Kasumi-1 (cell line): ENCODE results near the gene STXBP1.

Experiments
- DNase-seq, 2 experiments: peaks; one replicate each; lab custom pipeline; 2025; lab: John Stamatoyannopoulos, UW

Gene STXBP1

DNA sequence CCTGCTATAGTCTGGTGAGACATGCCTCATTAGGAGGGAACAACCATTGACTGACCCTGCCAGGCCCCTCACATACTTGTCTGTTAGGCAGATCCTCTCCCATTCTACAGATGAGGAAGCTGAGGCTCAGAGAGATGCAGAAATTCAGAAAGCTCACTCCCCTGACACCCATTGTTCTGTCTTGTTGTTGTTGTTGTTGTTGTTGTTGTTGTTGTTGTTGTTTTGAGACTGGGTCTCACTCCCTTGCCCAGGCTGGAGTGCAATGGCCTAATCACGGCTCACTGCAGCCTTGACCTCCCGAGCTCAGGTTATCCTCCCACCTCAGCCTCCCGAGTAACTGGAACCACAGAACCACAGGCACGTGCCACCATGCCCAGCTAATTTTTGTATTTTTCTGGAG, 81.6 kb downstream of the STXBP1 start:
- no peak for DNase-seq

DNA sequence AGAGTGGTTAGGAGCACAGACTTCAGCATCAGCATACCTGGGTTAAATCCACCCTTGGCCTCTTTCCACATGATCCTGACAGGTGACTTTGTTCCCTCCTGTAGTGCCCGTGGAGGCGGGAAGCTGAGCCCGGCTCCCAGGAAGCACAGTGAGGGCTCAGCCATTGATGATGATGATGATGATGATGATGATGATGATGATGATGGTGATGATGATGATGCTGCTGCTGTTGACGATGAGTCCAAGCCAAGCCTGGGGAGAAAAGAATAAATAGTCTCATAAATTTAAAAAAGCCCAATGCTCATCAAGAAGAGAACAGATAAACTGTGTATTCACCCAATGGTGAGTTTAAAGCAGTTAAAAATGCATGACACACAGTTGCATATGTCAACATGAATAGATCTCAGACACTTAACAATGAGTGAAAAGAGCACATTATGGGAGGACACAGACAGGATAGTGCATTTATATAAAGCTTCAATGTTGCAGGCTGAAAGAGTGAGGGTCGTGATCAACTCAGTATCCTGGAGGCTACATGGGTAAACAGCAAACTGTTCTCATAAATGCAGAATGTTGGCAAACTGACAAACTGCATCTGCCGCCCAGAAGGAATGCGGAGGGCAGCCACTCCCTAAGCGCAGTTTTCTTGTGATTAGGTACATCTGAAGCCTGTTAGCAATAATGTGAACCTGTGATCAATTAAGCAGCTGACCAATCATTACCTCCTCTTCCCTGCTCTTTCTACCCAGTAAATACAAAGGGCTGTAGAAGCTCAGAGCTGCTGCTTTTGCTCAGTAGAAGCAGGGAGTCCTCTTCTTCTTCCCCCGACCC, 83.0 kb downstream of the STXBP1 start:
- DNase-seq = no peak

DNA sequence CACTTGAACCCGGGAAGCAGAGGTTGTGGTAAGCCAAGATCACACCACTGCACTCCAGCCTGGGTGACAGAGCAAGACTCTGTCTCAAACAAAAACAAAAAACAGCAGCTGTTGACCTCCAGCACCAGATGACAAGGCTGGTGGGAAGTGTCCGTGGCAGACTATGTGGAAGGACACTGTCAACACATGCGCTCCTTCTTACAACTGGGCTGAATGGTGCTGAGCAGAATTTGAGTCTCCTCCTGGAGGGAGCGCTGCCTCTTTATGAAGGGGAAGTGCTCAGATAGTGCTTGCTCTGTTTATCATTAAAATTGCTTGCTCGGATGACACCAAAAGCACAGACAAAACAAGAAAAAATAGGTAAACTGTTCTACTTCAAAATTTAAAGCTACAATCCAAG, 85.5 kb downstream of the STXBP1 start:
- no peak for DNase-seq

DNA sequence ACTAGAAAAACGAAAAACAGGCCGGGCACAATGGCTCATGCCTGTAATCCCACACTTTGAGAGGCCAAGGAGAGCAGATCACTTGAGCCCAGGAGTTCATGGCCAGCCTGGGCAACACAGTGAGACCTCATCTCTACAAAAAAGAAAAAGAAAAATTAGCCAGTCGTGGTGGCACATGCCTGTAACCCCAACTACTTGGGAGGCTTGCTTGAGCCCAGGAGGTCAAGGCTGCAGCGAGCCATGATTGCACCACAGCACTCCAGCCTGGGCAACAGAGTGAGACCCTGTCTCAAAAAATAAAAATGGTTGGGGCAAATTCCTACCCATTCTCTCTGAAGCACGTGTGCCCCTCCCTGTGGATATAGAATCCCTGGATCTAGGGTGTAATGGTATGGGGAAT, 86.3 kb downstream of the STXBP1 start:
- DNase-seq = no peak

DNA sequence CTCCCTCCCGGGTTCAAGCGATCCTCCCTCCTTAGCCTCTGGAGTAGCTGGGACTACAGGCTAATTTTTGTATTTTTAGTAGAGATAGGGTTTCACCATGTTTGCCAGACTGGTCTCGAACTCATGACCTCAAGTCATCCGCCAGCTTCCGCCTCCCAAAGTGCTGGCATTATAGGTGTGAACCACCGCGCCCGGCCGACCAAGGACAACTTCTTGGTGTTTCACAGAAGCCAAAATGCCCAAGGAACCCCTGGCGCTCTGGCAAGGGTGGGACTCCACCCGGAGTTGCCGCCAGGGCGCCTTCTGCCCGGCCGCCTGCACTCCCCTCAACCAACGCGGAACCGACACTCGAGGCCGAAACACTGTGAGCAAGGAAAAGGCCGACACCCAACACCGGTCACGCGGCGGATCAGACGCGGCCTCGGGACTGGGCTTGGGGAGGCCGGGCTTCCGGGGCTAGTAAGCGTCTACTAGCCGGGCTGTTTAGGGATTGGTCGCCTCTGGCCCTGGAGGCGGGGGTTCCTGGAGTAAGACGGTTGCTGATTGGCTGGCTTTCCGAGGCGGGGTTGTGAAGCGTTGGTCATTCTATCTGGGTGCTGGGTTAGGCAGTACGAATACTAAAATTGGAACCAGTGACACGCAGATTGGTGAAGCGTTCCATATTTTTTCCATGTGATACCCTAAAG, 87.1 kb downstream of the STXBP1 start:
- no peak for DNase-seq

DNA sequence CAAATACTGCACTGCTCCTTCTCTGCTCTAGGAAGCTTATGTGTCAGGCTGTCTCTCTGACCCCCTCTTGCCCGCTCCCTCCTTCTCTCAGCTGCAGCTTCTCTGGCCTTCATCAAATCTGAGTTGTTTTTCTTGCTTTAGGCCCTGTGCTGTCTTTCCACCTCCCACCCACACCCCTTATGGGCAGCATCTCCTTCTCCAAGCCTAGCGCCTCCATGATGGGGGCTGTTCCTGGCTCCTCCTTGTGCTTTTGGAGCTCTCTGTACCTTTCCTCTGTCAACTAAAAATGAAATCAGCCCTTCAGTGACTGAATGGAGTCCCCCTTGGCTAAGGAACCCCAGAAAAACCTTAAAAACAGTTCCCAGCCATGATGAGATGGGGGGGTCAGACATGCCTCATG, 88.1 kb downstream of the STXBP1 start:
- no peak for DNase-seq

DNA sequence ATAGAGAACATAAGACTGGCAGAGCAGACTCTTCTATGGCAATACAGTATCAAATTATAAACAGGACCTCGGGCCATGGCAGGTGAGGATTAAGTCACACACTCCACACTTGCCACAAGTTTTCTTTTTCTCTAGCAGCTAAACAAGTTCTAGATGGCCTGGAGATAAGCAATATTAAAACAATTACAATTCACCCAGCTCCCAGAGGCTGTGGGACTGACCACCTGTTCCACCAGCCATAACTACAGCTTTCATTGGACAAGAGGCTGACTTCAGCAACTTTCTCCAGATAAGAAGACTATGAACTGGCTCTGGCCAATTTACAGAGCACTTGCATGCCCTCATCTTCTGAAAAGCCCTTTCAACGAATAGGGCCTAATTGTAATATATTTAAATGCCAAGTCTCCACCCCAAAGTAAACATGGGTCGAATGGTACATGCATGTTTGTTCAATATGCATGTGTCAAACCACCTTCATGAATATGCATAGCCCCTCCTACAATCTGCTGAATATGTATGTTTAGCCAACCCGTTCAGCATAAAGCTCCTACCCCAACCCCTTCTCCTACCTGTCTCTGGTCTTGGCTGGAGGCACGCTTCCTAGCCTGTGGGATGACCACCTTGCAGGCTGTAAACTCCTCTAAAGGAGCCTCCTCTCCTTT, 88.6 kb downstream of the STXBP1 start:
- DNase-seq = no peak

DNA sequence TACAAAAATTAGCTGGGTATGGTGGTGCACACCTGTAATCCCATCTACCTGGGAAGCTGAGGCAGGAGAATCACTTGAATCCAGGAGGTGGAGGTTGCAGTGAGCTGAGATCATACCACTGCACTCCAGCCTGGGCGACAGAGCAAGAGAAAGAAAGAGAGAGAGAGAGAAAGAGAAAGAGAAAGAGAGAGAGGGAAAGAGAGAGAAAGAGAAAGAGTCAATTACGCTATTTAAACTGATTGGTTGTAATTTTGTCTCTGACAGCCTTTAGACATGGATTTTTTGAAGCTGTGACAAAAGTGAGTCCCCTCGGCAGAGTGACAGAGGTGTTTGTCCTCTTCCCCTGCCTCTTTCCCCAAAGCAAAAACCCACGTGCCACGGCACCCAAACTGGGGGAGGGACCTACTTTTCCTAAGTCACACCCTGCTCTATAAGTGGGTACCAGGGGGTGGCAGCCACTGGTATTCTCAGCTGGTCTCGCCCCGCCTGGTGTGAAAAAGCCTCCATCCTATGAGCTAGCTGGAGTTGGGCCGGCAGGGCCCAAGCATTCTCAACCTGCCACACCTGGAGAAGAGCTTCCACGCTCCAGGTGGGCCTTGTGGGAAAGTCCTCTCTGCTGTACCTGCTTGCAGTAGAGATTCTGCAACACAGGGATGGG, 91.3 kb downstream of the STXBP1 start:
- DNase-seq = no peak

DNA sequence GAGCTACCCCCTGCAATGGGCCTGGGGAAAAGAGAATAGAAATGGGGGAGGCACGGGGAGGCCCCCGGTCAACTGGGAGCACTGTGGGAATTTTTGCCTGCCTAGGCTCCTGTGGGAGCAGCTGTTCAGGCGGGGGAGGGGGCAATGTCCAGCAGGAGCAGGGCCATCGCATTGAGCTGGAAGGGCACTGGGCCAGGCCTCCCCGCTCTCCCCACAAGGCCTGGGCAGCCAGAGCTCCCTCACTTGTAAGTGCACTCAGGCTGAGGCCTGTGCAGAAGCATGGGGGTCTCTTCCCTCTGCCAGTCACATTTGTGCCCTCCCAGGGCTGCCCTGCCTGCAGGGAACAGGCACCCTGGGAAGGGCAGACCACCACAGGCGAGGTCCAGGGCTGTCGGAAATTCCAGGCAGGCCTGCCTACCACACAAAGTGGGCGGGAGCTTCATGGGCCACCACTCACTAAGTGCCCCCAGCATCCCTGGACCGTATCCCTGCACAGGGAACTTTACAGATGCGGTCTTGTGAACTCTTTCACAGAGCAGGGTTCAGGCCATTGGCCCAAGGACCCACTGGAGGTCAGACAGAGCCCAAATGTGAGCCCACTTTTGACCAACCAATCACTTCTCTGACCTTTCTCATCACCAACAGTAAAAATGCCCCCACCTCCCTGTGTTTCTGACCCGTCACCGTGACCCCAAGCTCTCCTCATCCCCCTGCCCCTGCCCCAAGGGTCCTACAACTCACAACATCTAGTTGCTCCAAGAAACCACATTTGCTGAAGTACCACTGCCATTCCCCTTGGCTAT, 93.7 kb downstream of the STXBP1 start:
- DNase-seq = no peak

DNA sequence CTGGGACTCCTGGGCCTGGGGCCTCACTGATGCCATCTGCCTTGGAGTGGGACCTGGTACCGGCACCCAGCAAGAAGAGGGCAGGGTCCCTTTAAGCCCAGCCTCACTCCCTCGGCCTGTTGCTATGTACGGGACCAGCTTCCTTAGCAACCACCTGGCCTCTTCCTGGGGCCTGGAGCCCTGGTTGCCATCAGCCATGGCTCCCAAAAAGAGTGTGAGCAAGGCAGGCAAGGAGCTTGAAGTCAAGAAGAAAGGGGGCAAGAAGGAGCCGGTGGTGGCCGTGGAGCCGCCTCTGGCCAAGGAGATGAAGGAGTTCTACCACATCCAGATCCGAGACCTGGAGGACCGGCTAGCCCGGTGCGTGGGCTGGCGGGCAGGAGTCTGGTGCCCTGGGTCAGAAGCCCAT, 94.8 kb downstream of the STXBP1 start, which contains the start of gene CFAP157:
TSS of gene CFAP157 (plus strand) at position 153 of the 406 bp plus-strand sequence. CDS start at position 197, 44 bp downstream.
- DNase-seq = peak in 1 of 2 experiments; percentile 4

DNA sequence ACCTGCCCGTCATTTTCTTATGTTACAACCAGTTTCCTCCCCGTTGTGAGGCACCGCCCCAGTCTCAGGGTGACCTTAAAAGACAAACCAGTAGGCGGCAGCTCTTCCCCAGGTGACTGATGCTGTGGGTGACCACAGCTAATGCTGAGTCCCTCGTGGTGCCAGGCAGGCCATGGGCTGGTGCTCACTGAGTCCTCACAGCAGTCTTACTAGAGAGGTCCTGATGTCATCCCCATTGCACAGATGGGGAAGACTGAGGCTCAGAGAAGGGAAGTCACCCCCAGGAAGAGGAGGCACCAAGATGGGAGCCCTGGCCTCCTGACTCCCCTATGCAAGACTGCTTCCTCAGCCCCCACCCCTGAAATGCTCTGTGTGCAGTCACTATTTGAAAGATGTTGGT, 95.7 kb downstream of the STXBP1 start:
- no peak for DNase-seq

DNA sequence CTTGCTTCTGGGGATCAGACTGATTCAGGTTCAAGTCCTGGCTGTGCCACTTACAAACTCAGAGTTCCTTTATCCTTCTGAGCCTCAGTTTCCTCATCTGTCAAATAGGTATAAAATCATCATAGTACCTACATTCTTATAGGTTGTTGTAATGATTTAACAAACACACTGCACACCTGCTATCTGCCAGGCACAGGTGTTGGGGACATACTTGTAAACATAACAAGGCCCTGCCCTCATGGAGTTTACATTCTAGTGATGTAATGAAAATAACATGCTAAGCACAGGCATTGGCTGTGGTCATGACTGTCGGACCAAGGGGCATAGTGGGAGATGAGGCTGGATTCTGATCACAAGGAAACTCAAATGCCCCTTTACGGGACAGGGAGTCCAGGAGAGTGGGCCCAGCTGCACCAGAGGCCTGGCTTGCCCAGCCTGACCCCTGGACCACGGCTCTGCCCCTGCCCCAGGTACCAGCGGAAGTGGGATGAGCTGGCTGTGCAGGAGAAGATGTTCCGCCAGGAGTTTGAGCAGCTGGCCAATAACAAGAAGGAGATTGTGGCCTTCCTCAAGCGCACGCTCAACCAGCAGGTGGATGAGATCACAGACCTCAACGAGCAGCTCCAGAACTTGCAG, 97.0 kb downstream of the STXBP1 start:
- DNase-seq = no peak

DNA sequence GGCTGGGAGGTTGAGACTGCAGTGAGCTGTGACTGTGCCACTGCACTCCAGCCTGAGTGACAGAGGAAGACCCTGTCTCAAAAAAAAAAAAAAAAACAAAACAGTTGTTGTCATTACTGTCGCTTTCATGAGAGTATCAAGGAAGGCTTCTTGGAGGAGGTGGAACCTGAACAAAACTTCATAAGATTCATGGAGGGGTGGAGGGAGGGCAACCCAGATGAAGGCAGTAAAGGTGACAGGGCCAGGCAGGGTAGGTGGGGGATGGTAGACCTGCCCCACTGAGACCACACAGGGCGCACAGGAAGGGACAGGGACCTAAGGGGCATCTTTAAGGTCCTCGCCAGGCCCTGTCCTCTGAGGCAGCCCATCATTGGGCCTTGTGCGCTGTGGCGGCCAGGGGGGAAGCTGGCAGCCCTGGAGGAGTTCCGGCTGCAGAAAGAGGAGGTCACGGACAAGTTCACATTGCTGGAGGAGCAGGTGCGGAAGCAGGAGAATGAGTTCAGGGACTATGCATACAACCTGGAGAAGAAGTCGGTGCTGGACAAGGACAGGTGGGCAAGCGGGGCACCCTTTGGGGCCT, 98.2 kb downstream of the STXBP1 start:
- DNase-seq = no peak

DNA sequence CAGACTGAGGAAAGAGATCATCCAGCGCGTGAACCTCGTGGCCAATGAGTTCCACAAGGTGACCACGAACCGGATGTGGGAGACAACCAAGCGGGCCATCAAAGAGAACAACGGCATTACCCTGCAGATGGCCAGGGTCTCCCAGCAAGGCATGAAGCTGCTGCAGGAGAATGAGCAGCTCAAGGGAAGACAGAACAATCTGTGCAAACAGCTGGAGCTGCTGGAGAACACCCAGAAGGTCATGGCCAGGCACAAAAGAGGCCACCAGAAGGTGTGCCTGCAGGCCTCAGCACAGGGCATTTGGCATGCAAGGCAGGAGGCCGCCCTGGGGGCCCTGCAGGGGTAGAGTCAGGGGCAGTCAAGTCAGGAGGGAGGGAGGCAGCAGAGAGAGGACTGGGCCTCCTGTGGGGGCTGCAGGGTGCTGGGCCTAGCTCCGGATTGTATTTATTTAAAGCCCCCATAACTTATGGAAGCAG, 99.2 kb downstream of the STXBP1 start:
- no peak for DNase-seq

DNA sequence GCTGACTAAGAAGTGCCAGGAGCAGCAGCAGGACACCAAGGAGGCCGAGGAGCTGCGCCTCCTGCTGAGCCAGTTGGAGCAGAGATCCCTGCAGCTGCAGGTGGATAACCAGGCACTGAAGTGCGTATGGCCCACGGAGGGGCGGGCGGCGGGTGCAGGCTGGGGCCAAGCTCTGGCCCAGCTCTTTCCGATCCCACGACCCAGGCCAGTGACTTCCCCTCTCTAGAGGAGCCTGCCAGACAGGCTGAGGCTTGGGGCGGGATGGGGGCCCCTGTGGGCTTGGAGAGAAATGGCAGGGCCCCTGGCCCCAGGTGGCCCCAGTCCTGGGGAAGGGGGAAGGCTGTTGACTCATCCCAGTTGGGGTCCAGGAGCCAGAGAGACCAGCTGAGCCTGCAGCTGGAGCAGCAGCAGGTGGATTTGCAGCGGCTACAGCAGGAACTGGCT, 99.8 kb downstream of the STXBP1 start:
- peak; percentile 13 to 22 for DNase-seq

DNA sequence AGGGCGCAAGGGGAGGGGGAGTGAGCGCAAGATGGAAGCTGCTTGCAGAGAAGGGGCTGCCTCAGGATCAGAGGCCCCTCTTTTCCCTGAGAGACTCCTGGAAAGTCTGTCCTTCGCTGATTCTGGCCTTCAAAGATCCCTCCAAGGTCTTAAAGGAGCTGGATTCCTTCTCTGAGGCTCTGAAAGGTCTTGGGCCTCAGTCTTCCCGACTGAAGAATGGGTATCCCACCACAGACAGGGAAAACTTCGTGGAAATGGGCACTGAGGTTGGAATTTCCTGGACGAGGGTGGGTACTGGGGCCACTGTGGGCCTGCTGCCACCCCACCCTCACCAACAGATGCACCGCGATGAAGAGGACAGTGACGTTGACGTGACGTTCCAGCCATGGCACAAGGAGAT, 100.3 kb downstream of the STXBP1 start:
- no peak for DNase-seq

DNA sequence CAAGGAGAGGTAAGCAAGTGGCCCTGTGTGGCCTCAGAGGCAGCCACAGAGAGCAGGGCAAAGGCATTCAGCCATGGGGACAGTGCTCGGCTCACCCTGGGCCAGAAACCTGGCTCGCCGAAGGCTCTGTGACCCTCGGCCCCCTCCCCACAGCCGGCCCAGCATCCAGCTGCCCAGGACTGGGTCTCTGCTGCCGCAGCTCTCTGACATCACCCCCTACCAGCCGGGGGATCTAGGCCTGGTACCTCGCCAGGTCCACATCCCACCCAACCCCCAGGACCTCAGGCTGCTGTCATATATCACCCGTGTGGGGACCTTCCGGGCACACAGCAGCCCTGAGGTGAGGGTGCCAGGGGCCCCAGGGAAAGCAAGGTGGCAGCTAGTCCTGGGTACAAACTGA, 100.8 kb downstream of the STXBP1 start:
- no peak for DNase-seq

DNA sequence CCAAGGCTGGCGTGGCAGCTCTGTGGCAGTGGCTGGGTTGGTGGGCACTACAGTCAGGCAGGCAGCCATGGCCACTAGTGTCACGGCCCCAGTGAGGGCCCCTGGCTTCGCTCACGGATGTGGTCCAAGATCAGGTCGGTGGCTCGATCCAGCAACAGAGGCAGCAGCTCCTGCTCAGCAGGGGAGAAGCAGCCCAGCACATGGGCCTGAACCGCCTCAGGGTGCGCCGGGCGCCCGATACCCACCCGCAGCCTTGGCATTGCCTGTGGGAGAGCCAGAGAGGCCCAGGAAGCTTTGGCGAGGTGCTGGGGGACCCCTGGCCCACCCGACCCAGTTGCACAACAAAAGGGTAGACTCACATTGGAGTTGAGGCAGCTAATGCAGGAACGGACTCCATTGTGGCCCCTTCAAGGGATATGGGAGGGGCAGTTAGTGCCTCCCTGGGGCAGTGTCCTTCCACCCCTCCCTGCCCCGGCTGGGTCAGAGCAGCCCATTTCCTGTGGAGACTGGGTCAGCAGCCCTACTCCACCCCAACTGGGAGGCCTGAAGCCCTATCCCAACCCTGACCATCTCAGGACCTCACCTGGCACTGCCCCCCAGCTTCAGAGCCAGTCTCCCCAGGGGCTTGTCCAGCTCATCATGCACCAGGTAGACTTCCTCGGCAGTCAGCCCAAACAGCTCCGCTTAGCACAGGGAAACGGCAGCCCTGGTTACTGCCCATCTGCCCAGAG, 102.1 kb downstream of the STXBP1 start:
- no peak for DNase-seq

DNA sequence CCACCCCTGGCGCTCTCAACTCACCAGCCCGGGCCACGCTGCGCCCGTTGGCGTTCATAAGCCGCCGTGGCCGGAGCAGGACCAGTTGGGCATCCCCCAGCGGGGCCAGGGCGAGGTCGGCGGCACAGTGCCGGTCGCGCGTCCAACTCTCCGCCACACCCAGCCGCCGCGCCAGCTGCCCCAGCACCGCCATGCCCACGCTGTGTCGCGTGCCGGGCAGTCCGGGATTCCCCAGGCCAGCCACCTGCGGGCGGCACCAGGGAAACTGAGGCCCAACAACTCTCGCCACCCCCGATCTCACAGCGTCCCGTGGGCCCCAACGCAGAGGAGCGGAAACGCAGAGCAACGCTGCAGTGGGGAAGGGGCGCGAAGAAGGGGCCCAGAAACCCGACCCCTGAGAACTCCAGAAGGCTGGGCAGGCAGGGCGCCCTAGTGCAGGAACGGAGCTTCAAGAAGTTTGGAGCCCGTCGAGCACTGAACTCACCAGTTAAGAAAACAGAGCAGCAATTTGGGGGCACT, 102.9 kb downstream of the STXBP1 start:
- DNase-seq = peak; percentile 50 to 51
